IMR-90 (cell line): ENCODE data around the gene DPF3. TPM values are rescaled to one million over a fixed set of nuclear protein-coding genes. Genes with fewer than 3 reads are reported as not detected.

Source experiments
- ATAC-seq: fragments of 200-7000 bp; cut with Tn5 transposase; 2 replicates; pipeline ENCODE4 v1.9.1; 2020; ENCODE audit warnings: low read depth, mild to moderate bottlenecking, moderate library complexity
- BruUV-seq: library from RNA; stranded (reverse); fragments of 400-500 nt; replicated peaks from 2 replicates; lab custom pipeline; 2021; lab: Mats Ljungman, UMichigan
- CTCF ChIA-PET: fragments of 300-600 bp; formaldehyde crosslinking; extraction: SDS; loops from one replicate; lab custom pipeline; 2021; ENCODE audit warnings: antibody characterized with exemption; lab: Yijun Ruan, JAX
- POLR2A ChIA-PET: fragments of 300-600 bp; sonication (Branson Sonifier 250); formaldehyde crosslinking; loops from one replicate; lab custom pipeline; 2022; ENCODE audit warnings: antibody characterized with exemption; ENCODE audit not compliant: unreplicated experiment; lab: Charles Lee
- DNase-seq: peaks from one replicate; pipeline ENCODE4 v3.0.0; 2013
- H2AFZ ChIP-seq: replicated peaks from 2 replicates; pipeline ENCODE3; 2013; ENCODE audit warnings: low read length, mild to moderate bottlenecking; ENCODE audit not compliant: poor library complexity
- H2AK5ac ChIP-seq: 2 replicates; pipeline ENCODE4 v1.6.1; 2013; ENCODE audit warnings: low read depth, low read length, inconsistent platforms
- H2AK9ac ChIP-seq: replicated peaks from 2 replicates; pipeline ENCODE3; 2013; ENCODE audit warnings: mild to moderate bottlenecking, low read depth, low read length, moderate library complexity; ENCODE audit not compliant: poor library complexity
- H2BK120ac ChIP-seq: 2 replicates; pipeline ENCODE4 v1.6.1; 2013; ENCODE audit warnings: low read depth, low read length, inconsistent platforms
- H2BK15ac ChIP-seq: 3 replicates; pipeline ENCODE4 v1.6.1; 2013; ENCODE audit warnings: low read depth, low read length, inconsistent platforms
- H2BK20ac ChIP-seq: 2 replicates; pipeline ENCODE4 v1.6.1; 2013; ENCODE audit warnings: low read depth, mild to moderate bottlenecking, inconsistent platforms, low read length, moderate library complexity
- H2BK5ac ChIP-seq: 2 replicates; pipeline ENCODE4 v1.6.1; 2013; ENCODE audit warnings: mild to moderate bottlenecking, low read depth, low read length, inconsistent platforms; ENCODE audit not compliant: poor library complexity, severe bottlenecking
- H3K14ac ChIP-seq: replicated peaks from 2 replicates; pipeline ENCODE4 v1.6.1; 2013; ENCODE audit warnings: low read depth, low read length, inconsistent platforms
- H3K18ac ChIP-seq: 2 replicates; pipeline ENCODE4 v1.6.1; 2013; ENCODE audit warnings: low read depth, low read length, control low read depth
- H3K23ac ChIP-seq: 2 replicates; pipeline ENCODE4 v1.6.1; 2013; ENCODE audit warnings: low read depth, low read length, inconsistent platforms
- H3K27ac ChIP-seq: 2 replicates; pipeline ENCODE4 v1.5.1; 2013; ENCODE audit warnings: mild to moderate bottlenecking, control low read depth, low read length; ENCODE audit not compliant: insufficient read depth
- H3K27me3 ChIP-seq: 2 replicates; pipeline ENCODE4 v1.6.1; 2013; ENCODE audit warnings: low read length; ENCODE audit not compliant: control insufficient read depth, insufficient read depth
- H3K36me3 ChIP-seq: 2 replicates; pipeline ENCODE4 v1.6.1; 2013; ENCODE audit warnings: low read length, mixed read lengths; ENCODE audit not compliant: control insufficient read depth, insufficient read depth
- H3K4ac ChIP-seq: 2 replicates; pipeline ENCODE4 v1.6.1; 2013; ENCODE audit warnings: low read depth, low read length, inconsistent platforms
- H3K4me1 ChIP-seq: 2 replicates; pipeline ENCODE4 v1.6.1; 2013; ENCODE audit warnings: low read length, mixed read lengths; ENCODE audit not compliant: control insufficient read depth, insufficient read depth
- H3K4me2 ChIP-seq: 2 replicates; pipeline ENCODE4 v1.6.1; 2013; ENCODE audit warnings: low read depth, mild to moderate bottlenecking, control low read depth, low read length, moderate library complexity
- H3K4me3 ChIP-seq: 2 replicates; pipeline ENCODE4 v1.5.1; 2013; ENCODE audit warnings: low read depth, mild to moderate bottlenecking, control low read depth, low read length, moderate library complexity; ENCODE audit not compliant: insufficient read depth
- H3K56ac ChIP-seq: 2 replicates; pipeline ENCODE4 v1.6.1; 2013; ENCODE audit warnings: low read length, inconsistent platforms; ENCODE audit not compliant: insufficient read depth; ENCODE audit errors: extremely low read depth
- H3K79me1 ChIP-seq, 2 experiments: 2 replicates each; pipeline ENCODE4 v1.6.1; 2013; ENCODE audit warnings: low read length in 2 of 2, inconsistent platforms in 1 of 2, low read depth in 1 of 2
- H3K9ac ChIP-seq: 2 replicates; pipeline ENCODE4 v1.6.1; 2013; ENCODE audit warnings: low read depth, low read length, control low read depth
- H3K9me1 ChIP-seq: 2 replicates; pipeline ENCODE4 v1.6.1; 2013; ENCODE audit warnings: low read length, inconsistent platforms; ENCODE audit not compliant: insufficient read depth
- H3K9me3 ChIP-seq: 2 replicates; pipeline ENCODE4 v1.6.1; 2013; ENCODE audit warnings: low read length; ENCODE audit not compliant: control insufficient read depth, insufficient read depth
- H4K20me1 ChIP-seq: 2 replicates; pipeline ENCODE4 v1.6.1; 2013; ENCODE audit warnings: low read length, inconsistent platforms; ENCODE audit not compliant: insufficient read depth
- H4K5ac ChIP-seq: 2 replicates; pipeline ENCODE4 v1.6.1; 2013; ENCODE audit warnings: mild to moderate bottlenecking, low read depth, low read length, control low read depth
- H4K8ac ChIP-seq, 2 experiments: 2 replicates each; pipeline ENCODE4 v1.6.1; 2013; ENCODE audit warnings: low read depth in 2 of 2, low read length in 2 of 2, control low read depth in 1 of 2, inconsistent platforms in 1 of 2
- H4K91ac ChIP-seq: 2 replicates; pipeline ENCODE4 v1.6.1; 2013; ENCODE audit warnings: low read depth, low read length, inconsistent platforms; ENCODE audit not compliant: insufficient read depth
- BHLHE40 ChIP-seq: fragments of 150-350 bp; IDR thresholded peaks from 2 replicates; pipeline ENCODE4 v1.6.1; 2016; ENCODE audit warnings: mild to moderate bottlenecking, low read depth, low read length
- CEBPB ChIP-seq: IDR thresholded peaks from 2 replicates; pipeline ENCODE4 v1.6.1; 2012; ENCODE audit warnings: low read depth, low read length, improper control_type of control experiment
- CHD1 ChIP-seq: IDR thresholded peaks from 2 replicates; pipeline ENCODE4 v1.6.1; 2012; ENCODE audit warnings: low read depth, low read length, improper control_type of control experiment
- FOS ChIP-seq: fragments of 150-350 bp; IDR thresholded peaks from 2 replicates; pipeline ENCODE4 v1.6.1; 2016; ENCODE audit warnings: low read depth, low read length
- MAFK ChIP-seq: IDR thresholded peaks from 2 replicates; pipeline ENCODE4 v1.6.1; 2012; ENCODE audit warnings: low read depth, low read length, improper control_type of control experiment
- MAZ ChIP-seq: IDR thresholded peaks from 2 replicates; pipeline ENCODE4 v1.6.1; 2012; ENCODE audit warnings: low read depth, mild to moderate bottlenecking, low read length, improper control_type of control experiment, moderate library complexity, borderline replicate concordance
- MXI1 ChIP-seq: IDR thresholded peaks from 2 replicates; pipeline ENCODE4 v1.6.1; 2012; ENCODE audit warnings: low read depth, mild to moderate bottlenecking, low read length, moderate library complexity, borderline replicate concordance
- NFE2L2 ChIP-seq: fragments of 150-350 bp; IDR thresholded peaks from 2 replicates; pipeline ENCODE4 v1.6.1; 2016; ENCODE audit warnings: low read depth, mild to moderate bottlenecking, low read length
- POLR2A ChIP-seq: IDR thresholded peaks from 2 replicates; pipeline ENCODE4 v1.6.1; 2012; ENCODE audit warnings: mild to moderate bottlenecking, low read depth, low read length
- RAD21 ChIP-seq: IDR thresholded peaks from 2 replicates; pipeline ENCODE4 v1.6.1; 2012; ENCODE audit warnings: low read length, improper control_type of control experiment
- RCOR1 ChIP-seq: IDR thresholded peaks from 2 replicates; pipeline ENCODE4 v1.6.1; 2012; ENCODE audit warnings: mild to moderate bottlenecking, low read length, improper control_type of control experiment; ENCODE audit not compliant: insufficient replicate concordance
- RFX5 ChIP-seq: IDR thresholded peaks from 2 replicates; pipeline ENCODE4 v1.8.0; 2012; ENCODE audit warnings: low read depth, mild to moderate bottlenecking, low read length, moderate library complexity
- SMC3 ChIP-seq: fragments of 150-350 bp; IDR thresholded peaks from 2 replicates; pipeline ENCODE4 v1.6.1; 2016; ENCODE audit warnings: low read depth, mild to moderate bottlenecking, antibody characterized with exemption, low read length, moderate library complexity
- WGBS, 2 experiments: methylation state at CpG; one replicate each; pipeline versions ENCODE4 v1.1.5 to v1.1.7; 2013; ENCODE audit warnings: missing lambda C conversion rate in 2 of 2; ENCODE audit not compliant: insufficient read length in 1 of 2; ENCODE audit errors: extremely low coverage in 2 of 2; 5-methylcytosine and 5-hydroxymethylcytosine counted together
- dilution Hi-C: fragments of 300-500 bp; cut with HindIII; formaldehyde crosslinking; loops from one replicate; pipeline ENCODE4 v1.14.3; 2018; ENCODE audit warnings: low sequenced_read_pairs; ENCODE audit not compliant: unreplicated experiment
- in situ Hi-C: fragments of 300-500 bp; cut with MboI; formaldehyde crosslinking; loops from 3 replicates; pipeline ENCODE4 v1.14.3; 2019; ENCODE audit warnings: low sequenced_read_pairs, inconsistent platforms, mixed read lengths
- intact Hi-C: fragments of 100-400 bp; cut with micrococcal nuclease; formaldehyde crosslinking; loops from 2 replicates; pipeline ENCODE4 v1.10.0; 2022
- polyA plus RNA-seq, 3 experiments: library from polyadenylated mRNA; depleted of rRNA; stranded (reverse); fragments of >200 nt; gene quantifications; 2 replicates each; pipeline ENCODE4 v1.2.3, GENCODE V29; 2012; ENCODE audit warnings: low replicate concordance in 1 of 3
- total RNA-seq: library from RNA; depleted of rRNA; stranded (reverse); fragments of >200 nt; gene quantifications from 2 replicates; pipeline ENCODE4 v1.2.3, GENCODE V29; 2012
- TF ChIP-seq, protein P1 (sequence below): fragments of 150-350 bp; IDR thresholded peaks from 2 replicates; pipeline ENCODE4 v1.6.1; 2017; ENCODE audit warnings: mild to moderate bottlenecking, antibody characterized with exemption, low read length, low read depth
- TF ChIP-seq, protein P2 (sequence below): fragments of 150-350 bp; IDR thresholded peaks from 2 replicates; pipeline ENCODE4 v1.6.1; 2016; ENCODE audit warnings: low read depth, mild to moderate bottlenecking, low read length, moderate library complexity, borderline replicate concordance

The DPF3 gene
- total and polyA plus RNA-seq, 2 of the 4 experiments (the other 2 are of a cell fraction) = 30.5 to 32.8 TPM

DNA sequence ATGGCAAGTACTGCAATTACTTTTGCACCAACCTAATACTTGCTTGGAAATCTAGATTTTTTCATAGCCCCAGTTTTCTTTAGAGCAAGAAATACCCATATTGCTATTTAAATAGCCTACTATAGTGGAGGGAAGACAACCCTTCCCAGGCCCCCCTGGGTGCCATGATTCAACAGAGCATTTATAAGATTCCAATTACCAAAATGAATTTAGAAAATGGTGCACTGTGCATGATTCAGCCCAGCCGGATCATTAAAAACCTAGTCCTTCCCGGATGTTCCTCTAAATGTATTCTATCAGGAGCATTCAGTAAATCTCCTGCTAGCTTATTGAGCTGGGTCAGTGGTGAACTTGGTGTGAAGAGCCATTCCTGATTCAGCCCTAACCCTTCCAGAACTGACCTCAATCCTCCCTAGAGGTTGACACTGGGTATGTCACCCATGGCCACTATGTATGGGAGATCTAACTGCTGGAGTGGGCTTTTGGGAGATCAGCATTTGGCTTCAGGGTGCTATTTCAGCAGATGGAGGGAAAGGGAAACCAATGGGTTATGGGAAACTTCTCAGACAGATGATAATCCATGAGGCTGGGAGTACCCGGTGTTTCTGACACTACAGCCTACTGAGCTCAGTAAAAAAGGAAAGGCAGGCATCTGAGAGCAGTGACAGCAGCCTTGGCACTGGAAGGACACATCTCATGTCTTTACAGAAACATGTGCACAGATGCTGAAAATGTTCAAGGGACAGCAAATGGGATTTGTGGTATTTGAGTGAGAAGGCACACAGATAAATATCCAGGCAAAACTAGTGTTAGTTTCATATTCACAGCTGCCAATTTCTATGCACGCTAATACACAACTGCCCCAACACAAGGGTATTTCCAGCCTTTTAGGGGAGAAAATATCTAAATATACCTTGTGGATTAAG is 258.9 kb downstream of the DPF3 start:
- in situ Hi-C loops = no loop called here
- H2AK5ac ChIP-seq = peak overlapping the region; percentile 91
- no peaks in the 10 kb centered on the region for H3K36me3 ChIP-seq
- H2BK15ac ChIP-seq = peak overlapping the region; percentile 84
- 60% methylated on average over 1 of the region's 4 CpGs; no CpG with 5 or more reads in 1 of the 2 experiments for WGBS, 2 experiments
- peak overlapping the region; percentile 99 for H2BK120ac ChIP-seq
- H3K18ac ChIP-seq = peak overlapping the region; percentile 98
- dilution Hi-C loops = no loop called here
- peak overlapping the region; percentile 97 for H4K5ac ChIP-seq
- H3K14ac ChIP-seq = peak overlapping the region; percentile 96
- H2BK5ac ChIP-seq = peak overlapping the region; percentile 100
- peaks cover 7% of the 10 kb centered on the region for H3K9me1 ChIP-seq
- peaks cover 25% of the 10 kb centered on the region for H3K4me1 ChIP-seq
- H4K8ac ChIP-seq = peak overlapping the region; percentile 40 to 96
- H3K79me1 ChIP-seq = peaks cover 0 to 5% of the 10 kb centered on the region in 2 experiments; a peak in 2 of 4 replicates
- H3K9me3 ChIP-seq = peaks cover 5% of the 10 kb centered on the region
- H4K20me1 ChIP-seq = no peaks in the 10 kb centered on the region
- intact Hi-C loops = loop anchor here (5.0 kb wide), 1 partner anchor 113 kb away; no protein-coding TSS in a partner anchor
- peak overlapping the region; percentile 2 for H2AFZ ChIP-seq
- BruUV-seq = no TSS peak
- H2AK9ac ChIP-seq = peak overlapping the region; percentile 79
- peak overlapping the region; percentile 50 for H3K27ac ChIP-seq
- ATAC-seq = no peak
- H3K9ac ChIP-seq = peak overlapping the region; percentile 2; the same call in 1 of the 2 replicates
- ChIA-PET POLR2A (no interaction called here), CTCF (interaction anchor here (1.1 kb wide), 1 partner anchor 313 kb away, joined by 3 read pairs; no protein-coding TSS in a partner anchor)
- peak overlapping the region; percentile 66 for H3K23ac ChIP-seq
- H3K56ac ChIP-seq = peak overlapping the region; percentile 60
- peak overlapping the region; percentile 94 for H3K4ac ChIP-seq
- H4K91ac ChIP-seq = peak overlapping the region; percentile 93
- H2BK20ac ChIP-seq = peak overlapping the region; percentile 100
- H3K4me3 ChIP-seq = no peak overlapping the region
- DNase-seq = no peak
- H3K27me3 ChIP-seq = no peaks in the 10 kb centered on the region
- H3K4me2 ChIP-seq = peak overlapping the region; percentile 50; the same call in 1 of the 2 replicates
- TF ChIP-seq CHD1 = no peak
- TF ChIP-seq FOS = no peak
- TF ChIP-seq CEBPB = no peak
- no peak for TF ChIP-seq RCOR1
- TF ChIP-seq POLR2A = no peak
- TF ChIP-seq BHLHE40 = no peak
- TF ChIP-seq SMC3 = no peak
- TF ChIP-seq, protein P1, sequence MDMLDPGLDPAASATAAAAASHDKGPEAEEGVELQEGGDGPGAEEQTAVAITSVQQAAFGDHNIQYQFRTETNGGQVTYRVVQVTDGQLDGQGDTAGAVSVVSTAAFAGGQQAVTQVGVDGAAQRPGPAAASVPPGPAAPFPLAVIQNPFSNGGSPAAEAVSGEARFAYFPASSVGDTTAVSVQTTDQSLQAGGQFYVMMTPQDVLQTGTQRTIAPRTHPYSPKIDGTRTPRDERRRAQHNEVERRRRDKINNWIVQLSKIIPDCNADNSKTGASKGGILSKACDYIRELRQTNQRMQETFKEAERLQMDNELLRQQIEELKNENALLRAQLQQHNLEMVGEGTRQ = no peak
- TF ChIP-seq, protein P2, sequence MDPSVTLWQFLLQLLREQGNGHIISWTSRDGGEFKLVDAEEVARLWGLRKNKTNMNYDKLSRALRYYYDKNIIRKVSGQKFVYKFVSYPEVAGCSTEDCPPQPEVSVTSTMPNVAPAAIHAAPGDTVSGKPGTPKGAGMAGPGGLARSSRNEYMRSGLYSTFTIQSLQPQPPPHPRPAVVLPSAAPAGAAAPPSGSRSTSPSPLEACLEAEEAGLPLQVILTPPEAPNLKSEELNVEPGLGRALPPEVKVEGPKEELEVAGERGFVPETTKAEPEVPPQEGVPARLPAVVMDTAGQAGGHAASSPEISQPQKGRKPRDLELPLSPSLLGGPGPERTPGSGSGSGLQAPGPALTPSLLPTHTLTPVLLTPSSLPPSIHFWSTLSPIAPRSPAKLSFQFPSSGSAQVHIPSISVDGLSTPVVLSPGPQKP = no peak
- TF ChIP-seq MXI1 = no peak
- TF ChIP-seq NFE2L2 = no peak
- TF ChIP-seq MAZ = no peak
- no peak for TF ChIP-seq RAD21
- no peak for TF ChIP-seq RFX5
- no peak for TF ChIP-seq MAFK
